Neural crest cell (in vitro differentiated cells): ENCODE results near the gene SMC1B. TPM values are rescaled to one million over a fixed set of nuclear protein-coding genes. Genes with fewer than 3 reads are reported as not detected.

ENCODE experiments used
- DNase-seq: peaks from one replicate; pipeline ENCODE4 v3.0.0; 2021; ENCODE audit warnings: low read depth, mixed read lengths, low spot score
- H3K27ac Mint-ChIP-seq: one replicate; pipeline ENCODE4 v1.8.0; 2021; ENCODE audit warnings: mild to moderate bottlenecking, mixed read lengths; ENCODE audit not compliant: unreplicated experiment
- H3K27me3 Mint-ChIP-seq: 2 replicates; pipeline ENCODE4 v1.8.0; 2021; ENCODE audit warnings: low read depth, mild to moderate bottlenecking, mixed read lengths
- H3K36me3 Mint-ChIP-seq: 2 replicates; pipeline ENCODE4 v1.8.0; 2021; ENCODE audit warnings: low read depth, mild to moderate bottlenecking, mixed read lengths
- H3K4me1 Mint-ChIP-seq: 2 replicates; pipeline ENCODE4 v1.8.0; 2021; ENCODE audit warnings: mixed read lengths
- H3K4me3 Mint-ChIP-seq: one replicate; pipeline ENCODE4 v1.8.0; 2021; ENCODE audit warnings: mild to moderate bottlenecking, mixed read lengths
- H3K9me3 Mint-ChIP-seq: 2 replicates; pipeline ENCODE4 v1.8.0; 2021; ENCODE audit warnings: mixed read lengths
- total RNA-seq: library from RNA; stranded (reverse); gene quantifications from 2 replicates; pipeline ENCODE4 v1.2.1, GENCODE V29; 2021
- TF ChIP-seq, protein P1 (sequence below): fragments of 200-600 bp; sonication (generic); conservative IDR thresholded peaks from 2 replicates; pipeline ENCODE4 v1.5.0; 2021; ENCODE audit warnings: antibody characterized with exemption, mild to moderate bottlenecking

SMC1B gene
- total RNA-seq, 1 donor from 2014 or later: not detected

DNA sequence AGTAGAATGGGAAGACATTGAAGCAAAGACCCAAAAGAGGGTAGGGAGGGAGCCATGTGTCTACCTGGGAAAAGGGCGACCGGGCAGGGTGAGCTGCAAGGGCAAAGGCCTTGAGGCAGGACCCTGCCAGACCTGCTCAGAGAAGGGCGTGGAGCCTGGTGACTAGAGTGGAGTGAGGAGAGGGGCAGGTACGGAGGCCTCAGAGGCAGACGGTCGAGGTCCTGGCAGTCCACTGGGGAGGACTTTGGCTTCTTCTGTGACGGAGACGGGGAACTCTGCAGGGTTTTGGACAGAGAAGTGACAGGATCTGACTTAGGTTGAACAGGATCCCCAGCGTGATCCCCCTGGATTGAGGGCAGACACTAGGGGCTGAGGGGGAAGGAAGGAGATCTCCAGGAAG, 13.0 kb upstream of the SMC1B start:
- Mint-ChIP-seq H3K9me3 (peaks cover 6% of the 10 kb centered on the region), H3K36me3 (peaks cover 4% of the 10 kb centered on the region), H3K4me3 (no peak overlapping the region), H3K4me1 (peaks cover 3% of the 10 kb centered on the region), H3K27ac (no peak overlapping the region), H3K27me3 (no peaks in the 10 kb centered on the region)
- DNase-seq: no peak
- TF ChIP-seq, protein P1, sequence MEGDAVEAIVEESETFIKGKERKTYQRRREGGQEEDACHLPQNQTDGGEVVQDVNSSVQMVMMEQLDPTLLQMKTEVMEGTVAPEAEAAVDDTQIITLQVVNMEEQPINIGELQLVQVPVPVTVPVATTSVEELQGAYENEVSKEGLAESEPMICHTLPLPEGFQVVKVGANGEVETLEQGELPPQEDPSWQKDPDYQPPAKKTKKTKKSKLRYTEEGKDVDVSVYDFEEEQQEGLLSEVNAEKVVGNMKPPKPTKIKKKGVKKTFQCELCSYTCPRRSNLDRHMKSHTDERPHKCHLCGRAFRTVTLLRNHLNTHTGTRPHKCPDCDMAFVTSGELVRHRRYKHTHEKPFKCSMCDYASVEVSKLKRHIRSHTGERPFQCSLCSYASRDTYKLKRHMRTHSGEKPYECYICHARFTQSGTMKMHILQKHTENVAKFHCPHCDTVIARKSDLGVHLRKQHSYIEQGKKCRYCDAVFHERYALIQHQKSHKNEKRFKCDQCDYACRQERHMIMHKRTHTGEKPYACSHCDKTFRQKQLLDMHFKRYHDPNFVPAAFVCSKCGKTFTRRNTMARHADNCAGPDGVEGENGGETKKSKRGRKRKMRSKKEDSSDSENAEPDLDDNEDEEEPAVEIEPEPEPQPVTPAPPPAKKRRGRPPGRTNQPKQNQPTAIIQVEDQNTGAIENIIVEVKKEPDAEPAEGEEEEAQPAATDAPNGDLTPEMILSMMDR: no peak

DNA sequence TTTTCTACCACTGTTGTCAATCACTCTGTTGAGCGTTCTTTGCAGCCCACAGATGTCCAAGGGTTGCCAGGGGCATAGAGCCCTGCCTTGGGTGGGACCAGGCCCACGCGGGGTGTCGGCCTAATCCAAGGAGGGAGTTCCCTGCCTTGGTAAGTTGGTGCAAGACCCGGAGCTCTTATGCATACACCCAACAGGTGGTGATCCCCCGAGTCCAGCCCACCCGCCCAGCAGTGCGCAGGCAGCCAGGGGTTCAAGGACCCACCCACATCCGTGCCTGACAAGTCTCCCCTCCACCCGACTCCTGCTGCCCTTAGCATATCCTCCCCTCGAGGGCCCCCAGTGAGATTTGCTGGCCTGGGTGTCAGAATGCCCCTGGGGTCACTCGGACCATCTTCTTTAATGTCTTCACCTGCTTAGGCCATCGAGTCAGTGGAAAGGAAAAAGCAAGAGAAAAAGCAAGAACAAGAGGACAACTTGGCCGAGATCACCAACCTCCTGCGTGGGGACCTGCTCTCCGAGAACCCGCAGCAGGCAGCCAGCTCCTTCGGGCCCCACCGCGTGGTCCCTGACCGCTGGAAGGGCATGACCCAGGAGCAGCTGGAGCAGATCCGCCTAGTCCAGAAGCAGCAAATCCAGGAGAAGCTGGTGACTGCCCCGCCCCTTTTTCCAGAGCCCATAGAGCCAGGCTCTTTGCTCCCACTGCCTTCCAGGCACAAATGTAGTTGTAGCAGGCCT, 12.3 kb upstream of the SMC1B start:
- TF ChIP-seq, protein P1: no peak
- peaks cover 5% of the 10 kb centered on the region for H3K36me3 Mint-ChIP-seq
- H3K4me1 Mint-ChIP-seq: peaks cover 3% of the 10 kb centered on the region
- no peak overlapping the region for H3K4me3 Mint-ChIP-seq
- H3K27ac Mint-ChIP-seq: no peak overlapping the region
- DNase-seq: no peak
- H3K27me3 Mint-ChIP-seq: no peaks in the 10 kb centered on the region
- peaks cover 6% of the 10 kb centered on the region for H3K9me3 Mint-ChIP-seq

DNA sequence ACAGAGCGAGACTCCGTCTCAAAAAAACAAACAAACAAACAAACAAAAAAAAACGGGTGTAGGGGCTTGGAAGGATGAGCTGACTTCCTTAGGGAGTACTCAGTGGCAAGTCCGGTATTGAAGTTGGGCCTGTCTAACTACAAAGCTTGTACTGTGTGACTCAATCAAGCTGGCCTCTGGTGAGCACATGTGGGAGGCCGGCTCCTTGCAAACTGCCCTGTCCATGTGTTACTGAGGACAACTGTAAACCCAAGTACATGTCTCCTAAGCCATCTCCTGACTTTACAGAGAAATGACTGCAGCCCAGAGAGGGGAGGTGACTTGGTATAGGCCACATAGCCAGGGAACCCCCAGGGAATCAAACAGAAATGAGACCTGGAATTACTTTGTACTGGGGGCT, 11.7 kb upstream of the SMC1B start:
- Mint-ChIP-seq H3K27me3 (no peaks in the 10 kb centered on the region), H3K9me3 (peaks cover 6% of the 10 kb centered on the region), H3K36me3 (peaks cover 11% of the 10 kb centered on the region), H3K27ac (no peak overlapping the region), H3K4me1 (peaks cover 3% of the 10 kb centered on the region), H3K4me3 (no peak overlapping the region)
- TF ChIP-seq, protein P1: no peak
- DNase-seq: no peak

DNA sequence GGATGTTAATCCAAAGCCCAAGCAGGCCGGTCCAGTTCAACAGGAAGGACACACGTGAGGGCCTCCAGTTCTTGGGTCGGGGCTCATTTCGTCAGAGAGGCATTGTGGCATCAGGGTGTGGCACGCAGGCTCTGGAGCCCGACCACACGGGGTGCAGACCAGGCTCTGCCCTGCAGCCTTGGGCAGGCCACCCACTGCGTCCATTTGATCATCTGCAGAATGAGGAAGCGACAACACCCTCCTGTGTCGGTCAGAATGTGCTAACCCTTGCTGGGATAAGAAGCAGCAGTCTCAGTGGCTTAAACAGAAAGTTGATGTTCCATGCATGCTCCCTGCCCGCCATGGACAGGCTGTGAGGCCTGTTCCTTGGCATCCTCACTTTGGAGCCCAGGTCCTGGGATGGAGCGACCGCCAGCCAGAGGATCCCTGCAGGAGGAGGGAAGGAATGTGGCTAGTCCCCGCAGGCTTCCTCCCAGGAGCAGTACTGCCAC, 10.9 kb upstream of the SMC1B start:
- H3K27ac Mint-ChIP-seq: no peak overlapping the region
- peaks cover 14% of the 10 kb centered on the region for H3K36me3 Mint-ChIP-seq
- H3K27me3 Mint-ChIP-seq: no peaks in the 10 kb centered on the region
- H3K4me1 Mint-ChIP-seq: peaks cover 3% of the 10 kb centered on the region
- DNase-seq: no peak
- TF ChIP-seq, protein P1: no peak
- peaks cover 6% of the 10 kb centered on the region for H3K9me3 Mint-ChIP-seq
- no peak overlapping the region for H3K4me3 Mint-ChIP-seq

DNA sequence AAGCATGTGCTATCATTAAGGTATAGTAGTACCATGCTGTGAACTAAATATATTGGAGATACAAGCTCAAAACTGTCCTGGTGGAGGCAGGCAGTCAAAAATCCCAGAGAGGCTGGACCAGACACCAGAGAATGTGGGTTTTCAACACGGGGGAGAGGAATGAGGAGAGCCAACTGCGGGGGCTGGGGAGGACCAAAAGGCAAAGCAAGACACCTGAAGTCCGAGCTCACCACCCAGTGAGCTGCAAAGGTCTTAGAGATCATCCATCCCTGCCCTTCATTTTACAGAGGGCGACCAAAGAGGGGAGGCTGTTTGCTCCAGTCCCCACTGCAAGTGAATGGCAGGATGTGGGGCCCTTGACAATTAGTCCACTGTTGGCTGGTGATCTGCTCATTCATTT, 10.1 kb upstream of the SMC1B start:
- no peak overlapping the region for H3K4me3 Mint-ChIP-seq
- TF ChIP-seq, protein P1: no peak

More for the DNA sequence above, 10.1 kb upstream of the SMC1B start:
- no peak overlapping the region for H3K27ac Mint-ChIP-seq
- peaks cover 13% of the 10 kb centered on the region for H3K9me3 Mint-ChIP-seq
- H3K4me1 Mint-ChIP-seq: peaks cover 3% of the 10 kb centered on the region
- DNase-seq: no peak
- H3K27me3 Mint-ChIP-seq: no peaks in the 10 kb centered on the region
- H3K36me3 Mint-ChIP-seq: peaks cover 22% of the 10 kb centered on the region
